NCI-H446 treated with DMSO at 0.1 percent for 48 hours (cell line): ENCODE measurements around the gene C1R.
A peak's percentile ranks its signal among the peaks of the same experiment; 100 is the strongest.
"Not testable (repeated sequence)": the region's sequence is repeated elsewhere in the genome, so short reads cannot be mapped to it uniquely, and the experiment has no call there.

Experiments used
- DNase-seq: peaks from one replicate; lab custom pipeline; 2025; lab: John Stamatoyannopoulos, UW

C1R gene

DNA sequence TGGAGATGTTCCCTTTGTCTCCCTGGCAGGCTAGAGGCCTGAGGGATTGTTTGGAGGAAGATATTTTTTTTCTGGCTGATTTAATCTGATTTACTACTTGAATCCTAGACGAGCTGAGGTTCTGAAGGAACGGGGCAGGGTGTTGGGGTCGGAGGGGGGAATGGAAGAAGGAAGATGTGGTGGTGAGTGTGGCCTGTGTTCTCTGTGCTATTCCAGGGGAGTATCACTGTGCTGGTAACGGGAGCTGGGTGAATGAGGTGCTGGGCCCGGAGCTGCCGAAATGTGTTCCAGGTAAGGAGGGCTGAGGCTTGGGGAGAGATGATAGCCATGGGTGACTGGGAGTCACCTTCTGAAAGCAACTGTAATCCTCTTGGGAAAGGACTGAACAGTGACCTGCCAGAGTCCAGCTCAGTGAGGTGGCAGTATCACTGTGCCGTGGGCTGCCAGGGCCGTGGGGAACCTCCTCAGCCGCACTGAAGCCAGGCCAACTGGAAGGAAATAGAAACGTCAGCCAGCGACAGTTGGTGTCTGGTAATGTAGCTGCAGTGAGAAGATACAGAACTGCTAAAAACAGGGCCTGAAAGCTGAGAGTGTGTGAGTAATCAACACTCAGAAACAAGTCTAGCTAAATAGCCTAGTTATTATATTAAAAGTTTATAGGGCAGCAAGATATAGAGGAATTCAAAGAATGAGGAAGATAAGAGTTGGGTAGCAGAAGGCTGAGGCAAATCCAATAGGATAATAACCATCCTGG is 23.8 kb downstream of the C1R start:
- no peak for DNase-seq

GRCh38 chr12:7067096-7067495 is 25.1 kb downstream of the C1R start:
- no peak for DNase-seq

DNA sequence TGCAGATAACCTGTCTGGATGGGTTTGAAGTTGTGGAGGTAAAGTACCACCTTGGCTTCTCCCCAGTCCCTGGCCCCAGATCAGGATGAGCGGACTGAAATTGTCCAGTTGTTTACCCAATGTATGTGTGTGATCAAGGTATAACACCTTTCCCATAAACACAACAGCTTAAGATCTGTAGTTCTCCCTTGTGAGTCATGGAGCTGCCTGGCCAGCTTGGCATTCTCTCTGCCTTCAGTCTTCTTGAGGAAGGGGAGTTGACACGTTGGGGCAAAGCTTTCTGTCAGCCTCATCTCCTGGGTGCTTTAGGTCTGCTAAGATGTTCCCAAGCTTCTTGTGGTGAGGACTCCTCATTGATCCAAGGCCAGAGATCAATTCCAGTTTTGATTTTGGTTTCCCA is 25.6 kb downstream of the C1R start:
- no peak for DNase-seq

DNA sequence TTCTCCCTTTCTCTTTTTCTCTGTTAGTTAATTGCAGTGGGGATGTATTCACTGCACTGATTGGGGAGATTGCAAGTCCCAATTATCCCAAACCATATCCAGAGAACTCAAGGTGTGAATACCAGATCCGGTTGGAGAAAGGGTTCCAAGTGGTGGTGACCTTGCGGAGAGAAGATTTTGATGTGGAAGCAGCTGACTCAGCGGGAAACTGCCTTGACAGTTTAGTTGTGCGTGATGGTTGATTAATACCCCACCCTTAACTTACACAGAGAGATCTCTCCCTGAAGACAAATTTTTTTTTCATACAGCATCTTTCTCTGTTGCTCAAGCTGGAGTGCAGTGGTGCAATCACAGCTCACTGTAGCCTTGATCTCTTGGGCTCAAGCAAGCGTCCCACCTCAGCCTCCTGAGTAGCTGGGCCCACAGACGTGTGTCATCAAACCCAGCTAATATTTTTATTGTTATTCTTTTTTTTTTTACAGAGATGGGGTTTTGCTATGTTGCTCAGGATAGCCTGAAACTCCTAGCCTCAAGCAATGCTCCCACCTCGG is 27.1 kb downstream of the C1R start:
- DNase-seq, result no peak

GRCh38 chr12:7064516-7064915 is 27.7 kb downstream of the C1R start:
- DNase-seq, result no peak

- no peak for DNase-seq
These were observed 30.6 kb downstream of the C1R start for GRCh38 chr12:7061596-7061995.

- DNase-seq, result no peak
These were observed 31.1 kb downstream of the C1R start for GRCh38 chr12:7061138-7061537.

DNA sequence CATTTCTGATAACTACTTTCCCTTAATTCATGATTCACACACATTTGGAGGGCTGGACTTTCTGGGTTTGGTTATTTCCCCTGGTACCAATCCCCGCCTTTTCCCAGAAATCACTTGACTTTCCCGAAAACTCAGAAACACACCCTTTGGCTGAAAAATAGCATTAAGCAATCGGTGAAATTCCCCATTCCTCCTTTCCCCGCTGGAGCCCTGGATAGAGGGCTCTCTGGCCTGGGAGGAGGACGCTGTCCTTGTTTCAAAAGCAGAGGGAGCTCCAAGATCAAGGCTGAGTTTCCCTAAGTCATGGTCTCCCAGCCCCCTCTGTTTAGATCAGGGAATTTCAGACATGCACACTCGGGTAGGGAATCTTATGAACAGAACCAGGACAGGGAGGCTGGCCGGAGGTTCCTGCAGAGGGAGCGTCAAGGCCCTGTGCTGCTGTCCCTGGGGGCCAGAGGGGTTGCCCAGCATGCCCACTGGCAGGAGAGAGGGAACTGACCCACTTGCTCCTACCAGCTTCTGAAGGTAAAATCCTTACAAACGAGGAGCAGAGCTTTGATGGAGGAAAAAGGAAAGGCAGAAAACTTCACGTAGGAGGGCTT is 31.8 kb downstream of the C1R start, which contains the start of gene C1S:
Gene C1S, plus strand, starts transcription at position 366 of the 602 bp plus-strand sequence. CDS start 1,195 bp downstream, outside the sequence.
- no peak for DNase-seq

GRCh38 chr12:7059780-7060179 is 32.5 kb downstream of the C1R start:
- DNase-seq, result no peak

DNA sequence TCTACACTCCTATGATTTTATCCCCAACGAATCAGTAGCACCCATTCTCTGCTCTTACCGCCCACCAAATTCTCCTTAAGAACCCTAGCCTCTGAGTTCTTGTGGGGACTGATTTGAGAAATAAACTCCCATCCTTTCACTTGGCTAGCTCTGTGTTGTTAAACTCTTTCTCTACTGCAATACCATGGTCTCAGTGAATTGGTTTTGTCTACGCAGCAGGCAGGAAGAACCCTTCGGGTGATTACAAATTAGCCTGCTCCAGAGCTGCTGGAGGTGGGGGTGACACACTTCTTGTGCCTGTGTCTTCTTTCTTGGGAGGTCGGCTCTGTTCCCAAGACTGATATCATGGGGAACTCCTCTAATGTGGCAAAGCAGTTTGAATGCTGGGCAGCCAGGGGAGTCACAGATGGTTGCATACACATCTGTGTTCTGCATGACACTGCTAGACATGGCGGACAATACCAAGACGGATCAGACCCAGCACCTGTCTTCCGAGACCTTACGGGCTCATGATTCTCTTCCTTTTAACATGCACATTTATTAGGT is 33.3 kb downstream of the C1R start:
- DNase-seq, result no peak

GRCh38 chr12:7058163-7058845 is 33.9 kb downstream of the C1R start:
- DNase-seq, result no peak

DNA sequence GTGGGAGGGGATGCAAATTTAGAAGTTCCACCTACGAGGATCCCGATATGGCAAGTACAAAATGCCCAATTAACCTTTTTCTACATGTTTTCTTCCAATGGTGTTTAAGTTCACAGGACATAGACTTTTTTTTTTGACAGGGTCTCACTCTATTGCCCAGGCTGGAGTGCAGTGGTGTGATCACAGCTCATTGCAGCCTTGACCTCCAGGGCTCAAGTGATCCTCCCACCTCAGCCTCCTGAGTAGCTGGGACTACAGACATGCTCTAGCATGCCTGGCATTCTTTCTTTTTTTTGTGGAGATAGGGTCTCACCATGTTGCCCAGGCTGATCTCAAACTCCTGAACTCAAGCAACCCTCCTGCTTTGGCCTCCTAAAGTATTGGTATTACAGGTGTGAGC is 36.5 kb downstream of the C1R start:
- DNase-seq, result not testable (repeated sequence)

DNA sequence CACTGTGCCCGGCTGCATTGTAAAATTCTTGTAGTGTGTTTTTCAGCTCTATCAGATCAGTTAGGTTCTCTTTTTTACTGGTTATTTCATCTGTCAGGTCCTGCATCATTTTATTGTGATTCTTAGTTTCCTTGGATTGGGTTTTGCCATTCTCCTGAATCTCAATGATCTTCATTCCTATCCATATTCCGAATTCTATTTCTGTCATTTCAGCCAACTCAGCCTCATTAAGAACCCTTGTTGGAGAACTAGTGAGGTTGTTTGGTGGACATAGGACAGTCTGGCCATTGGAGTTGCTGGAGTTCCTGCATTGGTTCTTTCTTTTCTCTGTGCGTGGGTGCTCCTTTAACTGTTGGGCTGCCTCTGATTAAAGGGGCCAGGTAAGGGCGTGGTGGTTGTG is 37.3 kb downstream of the C1R start:
- no peak for DNase-seq

- not testable (repeated sequence) for DNase-seq
These were observed 42.3 kb downstream of the C1R start for GRCh38 chr12:7049973-7050372.

DNA sequence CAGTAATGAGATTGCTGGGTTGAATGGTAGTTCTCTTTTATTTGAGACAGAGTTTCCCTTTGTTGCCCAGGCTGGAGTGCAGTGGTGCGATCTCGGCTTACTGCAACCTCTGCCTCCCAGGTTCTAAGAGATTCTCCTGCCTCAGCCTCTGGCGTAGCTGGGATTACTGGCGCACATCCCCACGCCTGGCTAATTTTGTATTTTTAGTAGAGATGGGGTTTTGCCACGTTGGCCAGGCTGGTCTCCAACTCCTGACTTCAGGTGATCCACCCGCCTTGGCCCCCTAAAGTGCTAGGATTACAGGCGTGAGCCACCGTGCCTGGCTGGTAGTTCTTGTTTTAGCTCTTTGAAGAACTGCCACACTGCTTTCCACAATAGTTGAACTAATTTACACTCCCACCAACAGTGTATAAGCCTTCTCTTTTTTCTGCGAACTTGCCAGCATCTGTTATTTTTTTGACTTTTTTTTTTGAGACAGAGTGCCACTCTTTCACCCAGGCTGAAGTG is 42.7 kb downstream of the C1R start:
- not testable (repeated sequence) for DNase-seq

GRCh38 chr12:7047306-7047705 is 44.9 kb downstream of the C1R start:
- DNase-seq, result no peak

GRCh38 chr12:7046383-7047105 is 45.7 kb downstream of the C1R start:
- no peak for DNase-seq

GRCh38 chr12:7045913-7046312 is 46.3 kb downstream of the C1R start:
- no peak for DNase-seq

- peak; percentile 26 for DNase-seq
These were observed 49.4 kb downstream of the C1R start for GRCh38 chr12:7042842-7043241.

DNA sequence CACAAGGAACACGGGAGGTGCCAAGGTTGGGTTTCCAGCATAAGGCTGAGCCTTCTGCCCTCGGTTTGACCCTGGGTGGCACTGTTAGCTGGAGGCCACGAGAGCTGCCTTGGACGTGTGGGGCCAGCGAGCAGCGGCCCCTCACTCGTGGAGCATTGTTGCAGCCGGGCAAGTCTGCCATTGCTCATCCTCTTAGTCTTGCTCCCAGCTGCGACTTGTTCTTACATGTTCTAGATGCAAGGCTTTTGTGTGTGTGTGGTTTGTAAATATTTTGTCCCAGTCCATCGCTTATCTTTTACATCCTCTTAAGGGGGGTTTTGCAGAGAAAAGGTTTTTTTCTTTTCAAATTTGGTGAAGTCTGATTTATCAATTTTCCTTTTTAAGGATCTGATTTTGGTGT is 52.8 kb downstream of the C1R start:
- DNase-seq, result no peak

DNA sequence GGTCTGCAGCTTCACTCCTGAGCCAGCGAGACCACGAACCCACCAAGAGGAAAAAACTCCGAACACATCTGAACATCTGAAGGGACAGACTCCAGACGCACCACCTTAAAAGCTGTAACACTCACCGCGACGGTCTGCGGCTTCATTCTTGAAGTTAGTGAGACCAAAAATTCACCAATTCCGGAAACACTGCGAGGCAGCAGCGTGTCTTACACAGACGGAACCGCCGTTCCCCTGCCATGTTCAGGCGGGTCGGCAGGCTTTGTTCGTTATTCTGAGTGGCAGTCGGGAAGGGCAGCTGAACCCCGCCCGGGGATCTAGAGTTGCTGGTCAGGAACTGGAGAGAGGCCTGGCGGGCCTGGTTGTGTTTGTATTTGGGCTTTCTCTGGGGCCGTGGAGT is 53.7 kb downstream of the C1R start:
- DNase-seq, result no peak

GRCh38 chr12:7037411-7037810 is 54.8 kb downstream of the C1R start:
- DNase-seq, result not testable (repeated sequence)
